OCI-LY7 (cell line): Measurements from ENCODE around the gene WDR26. TPM values are rescaled to one million over a fixed set of nuclear protein-coding genes. Genes with fewer than 3 reads are reported as not detected.

Experiments
- BruUV-seq: library from RNA; stranded (reverse); fragments of 400-500 nt; replicated peaks from 2 replicates; lab custom pipeline; 2021; lab: Mats Ljungman, UMichigan
- CTCF ChIA-PET: fragments of 300-600 bp; sonication (Branson Sonifier 250); formaldehyde crosslinking; loops from one replicate; lab custom pipeline; 2022; ENCODE audit warnings: antibody characterized with exemption; ENCODE audit not compliant: unreplicated experiment; lab: Charles Lee
- POLR2A ChIA-PET: fragments of 300-600 bp; sonication (Branson Sonifier 250); formaldehyde crosslinking; loops from one replicate; lab custom pipeline; 2022; ENCODE audit warnings: antibody characterized with exemption; lab: Charles Lee
- DNase-seq: peaks from one replicate; pipeline ENCODE4 v3.0.0-alpha.2; 2015; ENCODE audit warnings: low spot score
- H2AFZ ChIP-seq: fragments of 200-600 bp; sonication (generic), shearing (Covaris generic); 2 replicates; pipeline ENCODE4 v1.6.1; 2014; ENCODE audit warnings: mild to moderate bottlenecking, antibody characterized with exemption, low read length, moderate library complexity
- H3K27ac ChIP-seq: fragments of 200-600 bp; sonication (generic); 2 replicates; pipeline ENCODE4 v1.5.1; 2014; ENCODE audit warnings: mixed run types, low read depth, mild to moderate bottlenecking, moderate library complexity, low read length, inconsistent platforms; ENCODE audit not compliant: poor library complexity, severe bottlenecking
- H3K36me3 ChIP-seq: fragments of 200-600 bp; sonication (generic); 2 replicates; pipeline ENCODE4 v1.6.1; 2014; ENCODE audit warnings: mild to moderate bottlenecking, antibody characterized with exemption, low read length, moderate library complexity, mixed read lengths; ENCODE audit not compliant: insufficient read depth
- H3K4me1 ChIP-seq: fragments of 200-600 bp; sonication (generic); 2 replicates; pipeline ENCODE4 v1.5.1; 2014; ENCODE audit warnings: mild to moderate bottlenecking, low read length; ENCODE audit not compliant: insufficient read depth, poor library complexity, severe bottlenecking
- H3K4me2 ChIP-seq: fragments of 200-600 bp; sonication (generic); 2 replicates; pipeline ENCODE4 v1.6.1; 2014; ENCODE audit warnings: mild to moderate bottlenecking, low read length
- H3K4me3 ChIP-seq: fragments of 200-600 bp; sonication (generic); 2 replicates; pipeline ENCODE4 v1.5.1; 2014; ENCODE audit warnings: mild to moderate bottlenecking, low read depth, low read length; ENCODE audit not compliant: poor library complexity, severe bottlenecking
- H3K79me2 ChIP-seq: fragments of 200-600 bp; sonication (generic); 2 replicates; pipeline ENCODE4 v1.6.1; 2016; ENCODE audit warnings: low read depth, mild to moderate bottlenecking, low read length, moderate library complexity, mixed read lengths; ENCODE audit not compliant: insufficient read depth
- H3K9me2 ChIP-seq: fragments of 200-600 bp; sonication (generic); 2 replicates; pipeline ENCODE4 v1.6.1; 2016; ENCODE audit warnings: mild to moderate bottlenecking, low read length, mixed read lengths; ENCODE audit not compliant: insufficient read depth
- H3K9me3 ChIP-seq: fragments of 200-600 bp; sonication (generic); 2 replicates; pipeline ENCODE4 v1.6.1; 2014; ENCODE audit warnings: mild to moderate bottlenecking, mixed run types, low read length, mixed read lengths
- H4K20me1 ChIP-seq: fragments of 200-600 bp; sonication (generic); 2 replicates; pipeline ENCODE4 v1.6.1; 2014; ENCODE audit warnings: mild to moderate bottlenecking, antibody characterized with exemption, low read length, moderate library complexity, mixed read lengths; ENCODE audit not compliant: insufficient read depth
- CTCF ChIP-seq: fragments of 200-600 bp; sonication (generic); conservative IDR thresholded peaks from 2 replicates; pipeline ENCODE4 v1.5.1; 2014; ENCODE audit warnings: mild to moderate bottlenecking, antibody characterized with exemption, low read length, moderate library complexity, mixed read lengths
- EZH2phosphoT487 ChIP-seq: fragments of 200-600 bp; sonication (generic); IDR thresholded peaks from 2 replicates; pipeline ENCODE4 v1.6.1; 2018; ENCODE audit warnings: low read depth, borderline replicate concordance, mild to moderate bottlenecking, mixed run types, antibody characterized with exemption, low read length, moderate library complexity, mixed read lengths
- intact Hi-C: fragments of 100-400 bp; cut with micrococcal nuclease; formaldehyde crosslinking; loops from one replicate; pipeline ENCODE4 v1.10.0; 2022; ENCODE audit not compliant: unreplicated experiment
- total RNA-seq, 2 experiments: library from RNA; depleted of rRNA in 1 of 2; stranded (reverse); fragments of >200 nt in 1 of 2; shearing (Covaris generic) in 1 of 2; gene quantifications; 2 replicates each; pipeline ENCODE4 v1.2.3, GENCODE V29; 2014 to 2022

Gene WDR26
- total RNA-seq, 2 experiments from 2014 or later, result 32.0 to 77.5 TPM

- POLR2A ChIA-PET, result interaction anchor here (0.7 kb wide), 1 partner anchor 107 kb away, joined by 3 read pairs; no protein-coding TSS in a partner anchor
- Histone ChIP-seq H3K4me1 (no peaks in the 10 kb centered on the region), H3K36me3 (no peaks in the 10 kb centered on the region; the same call in 1 of the 2 replicates), H3K4me3 (no peak overlapping the region), H2AFZ (no peak overlapping the region), H3K79me2 (no peaks in the 10 kb centered on the region), H4K20me1 (no peaks in the 10 kb centered on the region), H3K27ac (no peak overlapping the region), H3K9me2 (no peaks in the 10 kb centered on the region), H3K9me3 (no peaks in the 10 kb centered on the region), H3K4me2 (no peak overlapping the region)
- CTCF ChIA-PET, result no interaction called here
- no peak for DNase-seq
- intact Hi-C loops, result no loop called here
- TF ChIP-seq EZH2phosphoT487 (no peak), CTCF (no peak)
- no TSS peak for BruUV-seq
Observed at GRCh38 chr1:224458996-224459395, 24.4 kb upstream of the WDR26 start.

- H3K27ac ChIP-seq, result no peak overlapping the region
- H3K79me2 ChIP-seq, result no peaks in the 10 kb centered on the region
- no peak overlapping the region for H2AFZ ChIP-seq
- no peaks in the 10 kb centered on the region for H3K4me1 ChIP-seq
- no peak overlapping the region for H3K4me2 ChIP-seq
- ChIA-PET POLR2A (interaction anchor here (0.7 to 1.5 kb wide), 2 partner anchors 8 to 107 kb away, joined by 3 read pairs; no protein-coding TSS in a partner anchor), CTCF (no interaction called here)
- DNase-seq, result no peak
- no peaks in the 10 kb centered on the region for H3K9me2 ChIP-seq
- TF ChIP-seq CTCF (no peak), EZH2phosphoT487 (no peak)
- intact Hi-C loops, result no loop called here
- no peak overlapping the region for H3K4me3 ChIP-seq
- no peaks in the 10 kb centered on the region for H3K9me3 ChIP-seq
- BruUV-seq, result no TSS peak
- H3K36me3 ChIP-seq, result no peaks in the 10 kb centered on the region; the same call in 1 of the 2 replicates
- H4K20me1 ChIP-seq, result no peaks in the 10 kb centered on the region
Observed at GRCh38 chr1:224458296-224458695, 23.7 kb upstream of the WDR26 start.

GRCh38 chr1:224457782-224458144 is 23.2 kb upstream of the WDR26 start:
- TF ChIP-seq CTCF, result peak; percentile 64; the same call in 1 of the 2 replicates
- no peak for TF ChIP-seq EZH2phosphoT487
- ChIA-PET CTCF (interaction anchor here (0.6 to 0.8 kb wide), 3 partner anchors 23 to 341 kb away, joined by 3 to 6 read pairs (median 3); no protein-coding TSS in a partner anchor), POLR2A (interaction anchor here (0.6 to 1.5 kb wide), 7 partner anchors 9 to 653 kb away, joined by 3 to 6 read pairs (median 3); partner anchors contain the start of gene WDR26)
- Histone ChIP-seq H3K79me2 (no peaks in the 10 kb centered on the region), H3K9me2 (no peaks in the 10 kb centered on the region), H3K9me3 (no peaks in the 10 kb centered on the region), H3K27ac (no peak overlapping the region), H2AFZ (no peak overlapping the region), H3K4me1 (no peaks in the 10 kb centered on the region), H3K36me3 (no peaks in the 10 kb centered on the region; the same call in 1 of the 2 replicates), H3K4me3 (no peak overlapping the region), H4K20me1 (no peaks in the 10 kb centered on the region), H3K4me2 (no peak overlapping the region)
- no peak for DNase-seq
- no TSS peak for BruUV-seq
- intact Hi-C loops, result loop anchor here (2.0 kb wide), 1 partner anchor 343 kb away; the partner anchor contains the start of gene FBXO28
